Glutamatergic neuron (in vitro differentiated cells): ENCODE measurements around the gene DSG3. TPM values are rescaled to one million over a fixed set of nuclear protein-coding genes. Genes with fewer than 3 reads are reported as not detected.

Source experiments
- DNase-seq: peaks from one replicate; pipeline ENCODE4 v3.0.0; 2022
- H3K27ac Mint-ChIP-seq: one replicate; pipeline ENCODE4 v1.8.0; 2020; ENCODE audit warnings: mild to moderate bottlenecking, mixed read lengths, inconsistent platforms; ENCODE audit not compliant: unreplicated experiment
- H3K27me3 Mint-ChIP-seq: one replicate; pipeline ENCODE4 v1.8.0; 2020; ENCODE audit warnings: mild to moderate bottlenecking, moderate library complexity, mixed read lengths, inconsistent platforms; ENCODE audit not compliant: unreplicated experiment
- H3K36me3 Mint-ChIP-seq: one replicate; pipeline ENCODE4 v1.8.0; 2020; ENCODE audit warnings: mild to moderate bottlenecking, mixed read lengths, inconsistent platforms; ENCODE audit not compliant: unreplicated experiment
- H3K4me1 Mint-ChIP-seq: one replicate; pipeline ENCODE4 v1.8.0; 2020; ENCODE audit warnings: mild to moderate bottlenecking, low read depth, mixed read lengths, inconsistent platforms; ENCODE audit not compliant: unreplicated experiment
- H3K4me3 Mint-ChIP-seq: one replicate; pipeline ENCODE4 v1.8.0; 2020; ENCODE audit warnings: mild to moderate bottlenecking, mixed read lengths, inconsistent platforms; ENCODE audit not compliant: unreplicated experiment
- H3K9me3 Mint-ChIP-seq: one replicate; pipeline ENCODE4 v1.8.0; 2020; ENCODE audit warnings: mild to moderate bottlenecking, moderate library complexity, mixed read lengths, inconsistent platforms; ENCODE audit not compliant: unreplicated experiment
- CTCF ChIP-seq: fragments of 200-600 bp; sonication (generic); IDR thresholded peaks from one replicate; pipeline ENCODE4 v1.5.0; 2021; ENCODE audit not compliant: partially characterized antibody, unreplicated experiment
- total RNA-seq: library from RNA; stranded (reverse); fragmentation: NEBNext Ultra II Directional; extraction: Animal tissue kit (Norgen Biotek cat#: 25700); gene quantifications from one replicate; pipeline ENCODE4 v1.2.1, GENCODE V29; 2021; ENCODE audit not compliant: unreplicated experiment

DSG3 gene
- total RNA-seq, 1 donor from 2014 or later = not detected

DNA sequence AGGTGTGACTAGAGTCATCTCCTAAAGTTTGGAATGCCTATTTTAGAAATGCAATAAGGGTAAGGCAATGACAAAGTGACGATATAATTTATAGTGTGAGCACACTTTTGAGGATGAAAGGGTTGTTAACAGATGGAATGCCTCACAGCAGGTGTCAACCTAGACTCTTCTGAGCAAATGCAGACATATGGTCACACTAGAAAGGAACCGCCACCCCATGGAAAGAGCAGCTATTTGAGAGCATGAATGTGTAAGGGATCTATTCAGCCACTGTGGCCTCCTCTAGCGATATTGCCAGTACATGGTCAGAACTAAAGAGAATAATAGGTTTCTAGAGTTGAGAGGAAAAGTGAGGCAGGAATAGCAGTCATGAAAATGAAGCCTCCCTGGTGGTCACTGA is 68.9 kb downstream of the DSG3 start:
- TF ChIP-seq CTCF = no peak
- no peak for DNase-seq
- Mint-ChIP-seq H3K27me3 (no peaks in the 10 kb centered on the region), H3K36me3 (no peaks in the 10 kb centered on the region), H3K4me3 (no peak overlapping the region), H3K27ac (no peak overlapping the region), H3K4me1 (peaks cover 23% of the 10 kb centered on the region), H3K9me3 (no peaks in the 10 kb centered on the region)

DNA sequence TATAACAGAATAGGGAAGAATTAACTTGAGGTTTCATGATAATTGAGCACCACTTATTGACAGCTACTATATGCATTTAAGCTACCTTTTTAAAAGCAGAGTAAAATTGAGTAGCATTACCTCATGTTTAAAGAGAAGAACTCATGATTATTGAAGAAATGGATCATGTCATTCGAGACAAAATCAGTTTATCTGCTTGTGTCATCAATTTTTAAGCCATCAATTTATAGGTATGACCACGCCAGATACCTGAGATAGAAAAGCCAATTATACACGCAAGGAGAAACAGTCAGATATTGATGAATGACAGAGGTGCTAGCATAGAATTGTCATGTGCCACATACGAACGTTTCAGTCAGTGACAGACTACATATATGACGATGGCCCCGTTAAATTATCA is 78.8 kb downstream of the DSG3 start:
- Mint-ChIP-seq H3K4me1 (no peaks in the 10 kb centered on the region), H3K36me3 (no peaks in the 10 kb centered on the region), H3K27ac (no peak overlapping the region), H3K4me3 (no peak overlapping the region), H3K9me3 (no peaks in the 10 kb centered on the region), H3K27me3 (no peaks in the 10 kb centered on the region)
- DNase-seq = no peak
- TF ChIP-seq CTCF = no peak

Other genes with a start within 250 kb of the DSG3 start
- gene DSG1, start 129.6 kb upstream of the DSG3 start, total RNA-seq = not detected
- gene DSG4, start 71.0 kb upstream of the DSG3 start, total RNA-seq = not detected
- gene DSG2, start 50.4 kb downstream of the DSG3 start, total RNA-seq = 8.2 TPM
- gene TTR, start 144.1 kb downstream of the DSG3 start, total RNA-seq = not detected
- gene B4GALT6, start 236.8 kb downstream of the DSG3 start, total RNA-seq = 16.5 TPM